Smooth muscle cell (in vitro differentiated cells): ENCODE data around the gene CABS1. TPM values are rescaled to one million over a fixed set of nuclear protein-coding genes. Genes with fewer than 3 reads are reported as not detected.

ENCODE experiments used
- DNase-seq: peaks from one replicate; lab custom pipeline; 2025; ENCODE audit not compliant: unreplicated experiment; lab: John Stamatoyannopoulos, UW
- H2AFZ ChIP-seq: fragments of 200-600 bp; sonication (generic); 2 replicates; pipeline ENCODE4 v1.6.0; 2016; ENCODE audit warnings: antibody characterized with exemption, low read depth, mild to moderate bottlenecking
- H3F3A ChIP-seq: fragments of 200-600 bp; sonication (generic); 2 replicates; pipeline ENCODE4 v1.6.0; 2017; ENCODE audit warnings: antibody characterized with exemption, low read depth
- H3K27ac ChIP-seq: fragments of 200-600 bp; sonication (generic); 2 replicates; pipeline ENCODE4 v1.5.1; 2016; ENCODE audit warnings: low read depth, mild to moderate bottlenecking
- H3K27me3 ChIP-seq: fragments of 200-600 bp; sonication (generic); 2 replicates; pipeline ENCODE4 v1.6.1; 2016; ENCODE audit warnings: low read depth, mild to moderate bottlenecking
- H3K36me3 ChIP-seq: fragments of 200-600 bp; sonication (generic); 2 replicates; pipeline ENCODE4 v1.5.1; 2016; ENCODE audit warnings: low read depth
- H3K4me1 ChIP-seq: fragments of 200-600 bp; sonication (generic); 2 replicates; pipeline ENCODE4 v1.5.1; 2016; ENCODE audit warnings: low read depth
- H3K4me2 ChIP-seq: fragments of 200-600 bp; sonication (generic); 2 replicates; pipeline ENCODE4 v1.6.0; 2016; ENCODE audit warnings: mild to moderate bottlenecking
- H3K4me3 ChIP-seq: fragments of 200-600 bp; sonication (generic); 2 replicates; pipeline ENCODE4 v1.5.1; 2016; ENCODE audit warnings: mild to moderate bottlenecking
- H3K79me2 ChIP-seq: fragments of 200-600 bp; sonication (generic); 2 replicates; pipeline ENCODE4 v1.6.0; 2016; ENCODE audit warnings: low read depth, mild to moderate bottlenecking
- H3K9ac ChIP-seq: fragments of 200-600 bp; sonication (generic); 2 replicates; pipeline ENCODE4 v1.6.0; 2016; ENCODE audit warnings: low read depth
- H3K9me3 ChIP-seq: fragments of 200-600 bp; sonication (generic); replicated peaks from 2 replicates; pipeline ENCODE4 v1.5.1; 2016; ENCODE audit warnings: low read depth
- H4K20me1 ChIP-seq: fragments of 200-600 bp; sonication (generic); 2 replicates; pipeline ENCODE4 v1.6.0; 2016; ENCODE audit warnings: low read depth
- WGBS: methylation state at CpG from one replicate; pipeline ENCODE4 v1.1.7; 2016; ENCODE audit warnings: low lambda C conversion rate; 5-methylcytosine and 5-hydroxymethylcytosine counted together
- polyA plus RNA-seq: library from polyadenylated mRNA; unstranded; fragments of >200 nt; fragmentation: Nextera tagmentation; extraction: Ambion mirVana; gene quantifications from 2 replicates; pipeline ENCODE4 v1.2.1, GENCODE V29; 2016
- total RNA-seq: library from RNA; depleted of rRNA; stranded (reverse); fragments of >200 nt; gene quantifications from 2 replicates; pipeline ENCODE4 v1.2.3, GENCODE V29; 2014
- TF ChIP-seq, protein P1 (sequence below): fragments of 200-600 bp; sonication (generic); IDR thresholded peaks from 2 replicates; pipeline ENCODE4 v1.5.1; 2017; ENCODE audit warnings: borderline replicate concordance, mild to moderate bottlenecking, antibody characterized with exemption; ENCODE audit not compliant: insufficient read depth, poor library complexity, severe bottlenecking

CABS1 gene
- total and polyA plus RNA-seq, 2 experiments from 2014 or later: not detected

DNA sequence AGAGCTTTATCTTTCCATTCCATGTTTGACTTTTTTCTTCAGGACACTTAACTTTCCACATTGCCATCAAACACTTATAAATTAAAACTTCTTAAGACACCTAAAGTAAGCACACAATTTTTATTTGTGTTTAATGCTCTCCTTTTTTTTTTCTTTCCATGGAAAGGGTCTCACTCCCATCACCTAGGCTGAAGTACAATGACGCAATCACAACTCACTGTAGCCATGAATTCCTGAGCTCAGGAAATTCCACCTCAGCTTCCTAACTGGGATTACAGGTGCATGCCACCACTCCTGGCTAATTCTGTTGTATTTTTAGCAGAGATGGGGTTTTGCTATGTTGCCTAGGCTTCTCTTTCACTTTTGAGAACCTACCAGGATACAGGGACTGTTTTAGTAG lies 33.0 kb downstream of the CABS1 start:
- 93% methylated on average over 1 of the region's 1 CpG for WGBS
- Histone ChIP-seq H3K4me1 (no peaks in the 10 kb centered on the region), H3K9me3 (no peaks in the 10 kb centered on the region), H3K4me3 (no peak overlapping the region), H3K79me2 (no peaks in the 10 kb centered on the region), H3K36me3 (no peaks in the 10 kb centered on the region), H3K4me2 (no peak overlapping the region), H2AFZ (no peak overlapping the region), H3K27me3 (no peaks in the 10 kb centered on the region), H4K20me1 (no peaks in the 10 kb centered on the region), H3K27ac (no peak overlapping the region), H3K9ac (no peak overlapping the region), H3F3A (no peaks in the 10 kb centered on the region)
- no peak for DNase-seq
- TF ChIP-seq, protein P1, sequence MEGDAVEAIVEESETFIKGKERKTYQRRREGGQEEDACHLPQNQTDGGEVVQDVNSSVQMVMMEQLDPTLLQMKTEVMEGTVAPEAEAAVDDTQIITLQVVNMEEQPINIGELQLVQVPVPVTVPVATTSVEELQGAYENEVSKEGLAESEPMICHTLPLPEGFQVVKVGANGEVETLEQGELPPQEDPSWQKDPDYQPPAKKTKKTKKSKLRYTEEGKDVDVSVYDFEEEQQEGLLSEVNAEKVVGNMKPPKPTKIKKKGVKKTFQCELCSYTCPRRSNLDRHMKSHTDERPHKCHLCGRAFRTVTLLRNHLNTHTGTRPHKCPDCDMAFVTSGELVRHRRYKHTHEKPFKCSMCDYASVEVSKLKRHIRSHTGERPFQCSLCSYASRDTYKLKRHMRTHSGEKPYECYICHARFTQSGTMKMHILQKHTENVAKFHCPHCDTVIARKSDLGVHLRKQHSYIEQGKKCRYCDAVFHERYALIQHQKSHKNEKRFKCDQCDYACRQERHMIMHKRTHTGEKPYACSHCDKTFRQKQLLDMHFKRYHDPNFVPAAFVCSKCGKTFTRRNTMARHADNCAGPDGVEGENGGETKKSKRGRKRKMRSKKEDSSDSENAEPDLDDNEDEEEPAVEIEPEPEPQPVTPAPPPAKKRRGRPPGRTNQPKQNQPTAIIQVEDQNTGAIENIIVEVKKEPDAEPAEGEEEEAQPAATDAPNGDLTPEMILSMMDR: no peak

DNA sequence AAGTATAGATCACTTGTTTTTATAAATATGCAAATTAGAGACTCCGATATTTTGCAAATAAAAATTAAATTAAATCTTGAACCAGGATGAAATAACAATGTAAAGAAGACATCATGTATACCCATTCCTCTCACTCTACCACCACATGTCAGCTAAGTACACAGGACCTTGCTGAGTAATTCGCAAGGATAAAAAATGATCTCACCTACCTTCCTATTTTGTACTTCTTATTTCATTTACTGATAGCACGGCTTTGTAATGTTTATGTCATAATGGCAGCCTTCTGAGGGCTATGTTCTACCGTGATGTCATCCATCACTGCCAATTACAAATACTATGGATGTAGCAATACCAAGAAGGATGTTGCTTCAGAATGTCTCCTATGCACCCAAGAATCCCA lies 37.2 kb downstream of the CABS1 start:
- Histone ChIP-seq H4K20me1 (no peaks in the 10 kb centered on the region), H3K27ac (no peak overlapping the region), H3K9me3 (no peaks in the 10 kb centered on the region), H3K4me1 (no peaks in the 10 kb centered on the region), H2AFZ (no peak overlapping the region), H3K9ac (no peak overlapping the region), H3K79me2 (no peaks in the 10 kb centered on the region), H3K4me3 (no peak overlapping the region), H3F3A (no peaks in the 10 kb centered on the region), H3K27me3 (no peaks in the 10 kb centered on the region), H3K36me3 (no peaks in the 10 kb centered on the region), H3K4me2 (no peak overlapping the region)
- no peak for DNase-seq
- 92% methylated on average over 4 of the region's 4 CpGs for WGBS
- TF ChIP-seq, protein P1: no peak

DNA sequence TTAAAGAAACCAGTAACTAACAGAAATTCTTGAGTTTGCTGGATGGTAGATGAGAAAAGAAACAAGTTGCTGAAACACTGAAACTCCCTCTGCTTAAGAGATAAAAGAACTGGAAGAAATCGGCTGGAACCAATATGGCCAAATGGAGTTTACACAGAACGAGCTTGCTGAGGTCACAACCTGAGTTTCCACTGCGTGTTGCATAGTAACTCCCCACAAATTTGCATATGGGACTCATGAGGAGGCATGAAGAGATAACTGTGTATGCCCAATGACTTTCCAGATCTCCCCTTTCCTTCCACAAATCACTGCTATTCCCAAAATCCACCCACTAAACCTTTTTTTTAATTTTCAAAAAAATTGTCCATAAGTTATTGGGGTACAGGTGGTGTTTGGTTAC lies 38.0 kb downstream of the CABS1 start:
- no peaks in the 10 kb centered on the region for H4K20me1 ChIP-seq
- no peak overlapping the region for H3K4me3 ChIP-seq
- no peak overlapping the region for H3K9ac ChIP-seq
- no peaks in the 10 kb centered on the region for H3K36me3 ChIP-seq
- H3K79me2 ChIP-seq: no peaks in the 10 kb centered on the region
- H3K9me3 ChIP-seq: no peaks in the 10 kb centered on the region
- TF ChIP-seq, protein P1: no peak
- H3K27me3 ChIP-seq: no peaks in the 10 kb centered on the region
- no peak overlapping the region for H3K27ac ChIP-seq
- WGBS: 84% methylated on average over 3 of the region's 3 CpGs
- DNase-seq: no peak
- H2AFZ ChIP-seq: no peak overlapping the region
- no peaks in the 10 kb centered on the region for H3F3A ChIP-seq
- no peak overlapping the region for H3K4me2 ChIP-seq
- H3K4me1 ChIP-seq: no peaks in the 10 kb centered on the region

DNA sequence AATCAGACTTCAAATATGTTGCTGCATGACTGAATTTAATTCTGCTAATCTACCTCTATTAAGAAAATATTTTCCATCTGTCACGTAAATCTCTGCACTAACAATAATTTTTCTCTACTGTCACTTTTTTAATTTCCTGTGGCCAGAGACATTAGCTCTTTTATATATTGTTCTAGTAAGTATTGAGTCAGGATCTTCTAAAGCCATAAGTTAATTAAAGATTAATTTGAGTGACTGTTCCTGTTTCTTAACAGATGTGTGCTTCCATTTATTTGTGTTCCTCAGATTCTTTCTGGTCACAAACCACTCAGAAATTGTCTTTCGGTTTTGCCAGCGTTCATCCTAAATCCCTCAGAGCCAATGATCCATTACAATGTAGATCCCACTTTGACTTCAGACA lies 45.8 kb downstream of the CABS1 start:
- DNase-seq: no peak

More for the DNA sequence above, 45.8 kb downstream of the CABS1 start:
- 86% methylated on average over 3 of the region's 3 CpGs for WGBS
- Histone ChIP-seq H3K9me3 (no peaks in the 10 kb centered on the region), H4K20me1 (no peaks in the 10 kb centered on the region), H3K9ac (no peak overlapping the region), H3K4me3 (no peak overlapping the region), H3K36me3 (no peaks in the 10 kb centered on the region), H3K4me2 (no peak overlapping the region), H3K4me1 (no peaks in the 10 kb centered on the region), H3K27ac (no peak overlapping the region), H3K27me3 (no peaks in the 10 kb centered on the region), H2AFZ (no peak overlapping the region), H3K79me2 (no peaks in the 10 kb centered on the region), H3F3A (no peaks in the 10 kb centered on the region)
- TF ChIP-seq, protein P1: no peak
